Body of pancreas (tissue), 4 donors: ENCODE measurements around the gene WDR33. TPM values are rescaled to one million over a fixed set of nuclear protein-coding genes. Genes with fewer than 3 reads are reported as not detected.

Source experiments
- ATAC-seq: fragments of 150-250 bp; one replicate; pipeline ENCODE4 v1.9.1; 2016
- DNase-seq, 4 donors: peaks; one replicate each; pipeline ENCODE4 v3.0.0-alpha.2; 2019
- H3K27ac ChIP-seq, 4 donors: fragments of 200-600 bp; sonication (generic); 1 replicate in 3 of 4; 2 replicates in 1 of 4; pipeline versions ENCODE4 v1.5.1 to v1.6.1; 2016 to 2019; ENCODE audit warnings: mild to moderate bottlenecking in 1 of 4, mixed read lengths in 1 of 4, moderate library complexity in 1 of 4
- H3K27me3 ChIP-seq, 2 donors: fragments of 200-600 bp; sonication (generic); one replicate each; pipeline ENCODE4 v1.6.0; 2016; ENCODE audit warnings: mild to moderate bottlenecking in 1 of 2
- H3K36me3 ChIP-seq, 2 donors: fragments of 200-600 bp; sonication (generic); replicated peaks in 1 of 2; 2 replicates each; pipeline ENCODE4 v1.5.1; 2016; ENCODE audit warnings: low read depth in 2 of 2; ENCODE audit not compliant: insufficient read depth in 1 of 2
- H3K4me1 ChIP-seq: fragments of 200-600 bp; sonication (generic); one replicate; pipeline ENCODE4 v1.6.0; 2016
- H3K4me3 ChIP-seq, 2 donors: fragments of 200-600 bp; sonication (generic); 1 replicate in 1 of 2; 2 replicates in 1 of 2; pipeline ENCODE4 v1.5.1; 2016 to 2019
- H3K9me3 ChIP-seq, 3 donors: fragments of 200-600 bp; sonication (generic); 1 replicate in 2 of 3; 2 replicates in 1 of 3; pipeline ENCODE4 v1.5.1; 2016
- CTCF ChIP-seq, 7 experiments: fragments of 450-650 bp in 4 of 7; fragments of 200-600 bp in 3 of 7; sonication (generic) in 3 of 7; IDR thresholded peaks; one replicate each; pipeline ENCODE4 v1.5.1; 2016 to 2019; ENCODE audit warnings: antibody characterized with exemption in 7 of 7
- POLR2A ChIP-seq, 3 donors: fragments of 450-650 bp; IDR thresholded peaks; one replicate each; pipeline ENCODE4 v1.6.1; 2016; ENCODE audit warnings: antibody characterized with exemption in 3 of 3, mild to moderate bottlenecking in 2 of 3
- WGBS, 2 donors: methylation state at CpG; one replicate each; pipeline ENCODE4 v1.1.5; 2017; 5-methylcytosine and 5-hydroxymethylcytosine counted together
- intact Hi-C: fragments of 100-400 bp; cut with DNase I; formaldehyde crosslinking; loops from one replicate; pipeline ENCODE4 v1.15.1; 2023
- total RNA-seq, 2 donors: library from RNA; depleted of rRNA; stranded (reverse); fragments of >200 nt; gene quantifications; one replicate each; pipeline ENCODE4 v1.1.0, GENCODE V29; 2016

The WDR33 gene
- total RNA-seq, 2 donors from 2014 or later, result 31.6 to 37.1 TPM

GRCh38 chr2:127712999-127713398, 98.0 kb downstream of the WDR33 start:
- ATAC-seq (no peak), DNase-seq (no peak)
- Histone ChIP-seq H3K36me3 (peaks cover 0 to 13% of the 10 kb centered on the region in 2 donors), H3K9me3 (no peaks in the 10 kb centered on the region), H3K4me3 (no peak overlapping the region), H3K4me1 (peaks cover 7% of the 10 kb centered on the region), H3K27me3 (no peaks in the 10 kb centered on the region), H3K27ac (no peak overlapping the region)
- WGBS, 2 donors, result 80 to 86% methylated on average over 2 of the region's 2 CpGs
- intact Hi-C loops, result no loop called here
- TF ChIP-seq CTCF (IDR thresholded peaks at IDR 0.05) (no peak), POLR2A (IDR thresholded peaks at IDR 0.05) (no peak)

GRCh38 chr2:127709336-127709735, 101.6 kb downstream of the WDR33 start:
- H3K36me3 ChIP-seq, result peaks cover 0 to 13% of the 10 kb centered on the region in 2 donors
- DNase-seq, result no peak
- H3K4me1 ChIP-seq, result peaks cover 10% of the 10 kb centered on the region
- H3K27me3 ChIP-seq, result no peaks in the 10 kb centered on the region
- intact Hi-C loops, result no loop called here
- ATAC-seq, result no peak
- WGBS, 2 donors, result 89 to 96% methylated on average over 13 of the region's 13 CpGs
- no peak overlapping the region for H3K4me3 ChIP-seq
- H3K9me3 ChIP-seq, result no peaks in the 10 kb centered on the region
- TF ChIP-seq CTCF (IDR thresholded peaks at IDR 0.05) (no peak), POLR2A (IDR thresholded peaks at IDR 0.05) (no peak)
- H3K27ac ChIP-seq, result no peak overlapping the region

GRCh38 chr2:127707890-127708648, 102.9 kb downstream of the WDR33 start:
- Histone ChIP-seq H3K27ac (no peak overlapping the region), H3K4me3 (no peak overlapping the region), H3K9me3 (no peaks in the 10 kb centered on the region), H3K36me3 (peaks cover 0 to 13% of the 10 kb centered on the region in 2 donors), H3K27me3 (no peaks in the 10 kb centered on the region), H3K4me1 (peaks cover 21% of the 10 kb centered on the region)
- WGBS, 2 donors, result 83 to 85% methylated on average over 1 to 9 of the region's 9 CpGs
- ATAC-seq (no peak), DNase-seq (no peak)
- TF ChIP-seq POLR2A (IDR thresholded peaks at IDR 0.05), result no peak
- no peak for TF ChIP-seq CTCF (IDR thresholded peaks at IDR 0.05)
- intact Hi-C loops, result no loop called here

- Histone ChIP-seq H3K27me3 (no peaks in the 10 kb centered on the region), H3K4me1 (peaks cover 32% of the 10 kb centered on the region), H3K27ac (no peak overlapping the region), H3K9me3 (no peaks in the 10 kb centered on the region), H3K36me3 (peaks cover 0 to 13% of the 10 kb centered on the region in 2 donors), H3K4me3 (no peak overlapping the region)
- ATAC-seq (no peak), DNase-seq (no peak)
- 91 to 94% methylated on average over 13 to 14 of the region's 14 CpGs for WGBS, 2 donors
- intact Hi-C loops, result no loop called here
- TF ChIP-seq CTCF (IDR thresholded peaks at IDR 0.05) (no peak), POLR2A (IDR thresholded peaks at IDR 0.05) (no peak)
Measured at GRCh38 chr2:127706215-127706990, 104.6 kb downstream of the WDR33 start.
